PC-9 (cell line): ENCODE data around the gene TSPOAP1.

Experiments used
- CTCF ChIP-seq: fragments of 200-600 bp; sonication (generic); conservative IDR thresholded peaks from 2 replicates; pipeline ENCODE4 v1.6.1; 2017; ENCODE audit warnings: mixed run types, antibody characterized with exemption, mild to moderate bottlenecking, moderate library complexity
- EZH2 ChIP-seq: fragments of 200-600 bp; sonication (generic); IDR thresholded peaks from 2 replicates; pipeline ENCODE4 v1.8.0; 2017; ENCODE audit warnings: antibody characterized with exemption, low read depth

GRCh38 chr17:58373003-58373402, 44.4 kb upstream of the TSPOAP1 start:
- TF ChIP-seq EZH2 (no peak), CTCF (no peak)
